Measurements from ENCODE around the gene OR2M5.

- TF ChIP-seq CTCF (IDR thresholded peaks at IDR 0.05) (no peak), EP300 (IDR thresholded peaks at IDR 0.05) (no peak)
Measured at GRCh38 chr1:248144513-248145198, at the start of gene OR2M5.
